ENCODE data around the gene EPN1.

The EPN1 gene

GRCh38 chr19:55674841-55675660 lies at the start of gene EPN1:
TSS of gene EPN1 (plus strand) at chr19:55675226. CDS start at chr19:55678628, 3,402 bp downstream.
- DNase-seq: peak; percentile 99

GRCh38 chr19:55626350-55626749 lies 48.7 kb upstream of the EPN1 start:
- DNase-seq: peak; percentile 93

GRCh38 chr19:55632463-55632834 lies 42.6 kb upstream of the EPN1 start:
- peak; percentile 93 for DNase-seq

GRCh38 chr19:55633861-55634260 lies 41.2 kb upstream of the EPN1 start:
- no peak for DNase-seq

- DNase-seq: no peak
These were observed 39.7 kb upstream of the EPN1 start for GRCh38 chr19:55635334-55635717.

- DNase-seq: no peak
These were observed 39.1 kb upstream of the EPN1 start for GRCh38 chr19:55635856-55636440.

GRCh38 chr19:55636723-55637122 lies 38.3 kb upstream of the EPN1 start:
- DNase-seq: no peak

- no peak for DNase-seq
These were observed 37.5 kb upstream of the EPN1 start for GRCh38 chr19:55637534-55637933.

GRCh38 chr19:55638864-55639359 lies 36.1 kb upstream of the EPN1 start:
- DNase-seq: peak; percentile 80

GRCh38 chr19:55640043-55640576 lies 34.9 kb upstream of the EPN1 start:
- DNase-seq: peak; percentile 87

GRCh38 chr19:55640577-55641425 lies 34.2 kb upstream of the EPN1 start, which contains the start of gene ZNF580:
TSS of gene ZNF580 (plus strand) at chr19:55641002. CDS start at chr19:55642509, 1,507 bp downstream.
- DNase-seq: peak; percentile 81

GRCh38 chr19:55641426-55642152 lies 33.4 kb upstream of the EPN1 start:
- peak; percentile 54 for DNase-seq

GRCh38 chr19:55642153-55643002 lies 32.6 kb upstream of the EPN1 start:
- DNase-seq: peak; percentile 49

GRCh38 chr19:55643003-55643886 lies 31.8 kb upstream of the EPN1 start, which contains the start of gene ZNF581:
TSS of gene ZNF581 (plus strand) at chr19:55643649. CDS start at chr19:55644572, 923 bp downstream.
- peak; percentile 87 for DNase-seq

- DNase-seq: no peak
These were observed 31.2 kb upstream of the EPN1 start for GRCh38 chr19:55643887-55644176.

- DNase-seq: no peak
These were observed 30.7 kb upstream of the EPN1 start for GRCh38 chr19:55644191-55644833.

GRCh38 chr19:55644842-55645511 lies 30.0 kb upstream of the EPN1 start:
- DNase-seq: no peak

GRCh38 chr19:55645512-55645881 lies 29.5 kb upstream of the EPN1 start:
- no peak for DNase-seq
